HepG2 (cell line): ENCODE results near the gene ENPP1. TPM values are rescaled to one million over a fixed set of nuclear protein-coding genes. Genes with fewer than 3 reads are reported as not detected.

ENCODE experiments used
- ARID5B ChIP-seq: IDR thresholded peaks from 2 replicates; pipeline ENCODE4 v1.4.0; 2020; ENCODE audit warnings: mild to moderate bottlenecking, missing genetic modification reagents
- HDAC2 ChIP-seq: sonication (generic); formaldehyde crosslinking; IDR thresholded peaks from 2 replicates; pipeline ENCODE4 v1.4.0; 2020; ENCODE audit warnings: missing genetic modification reagents
- JUND ChIP-seq: sonication (generic); formaldehyde crosslinking; IDR thresholded peaks from 2 replicates; pipeline ENCODE4 v1.8.0; 2022; ENCODE audit warnings: mild to moderate bottlenecking, missing genetic modification reagents
- RAD21 ChIP-seq: fragments of 450-650 bp; formaldehyde crosslinking; IDR thresholded peaks from 2 replicates; pipeline ENCODE4 v1.5.0; 2020; ENCODE audit warnings: mild to moderate bottlenecking
- ZBTB43 ChIP-seq: sonication (generic); formaldehyde crosslinking; conservative IDR thresholded peaks from 2 replicates; pipeline ENCODE4 v1.4.0; 2020; ENCODE audit warnings: missing genetic modification reagents
- ZFAT ChIP-seq: sonication (generic); formaldehyde crosslinking; conservative IDR thresholded peaks from 2 replicates; pipeline ENCODE4 v1.8.1; 2023; ENCODE audit warnings: missing genetic modification reagents, inconsistent platforms
- ZFP36 ChIP-seq: fragments of 150-350 bp; IDR thresholded peaks from 2 replicates; pipeline ENCODE4 v1.6.1; 2018; ENCODE audit warnings: borderline replicate concordance, low read length, low read depth; ENCODE audit not compliant: partially characterized antibody
- ZMYM4 ChIP-seq: sonication (generic); formaldehyde crosslinking; IDR thresholded peaks from 2 replicates; pipeline ENCODE4 v1.8.1; 2023; ENCODE audit warnings: mild to moderate bottlenecking, missing genetic modification reagents
- ZNF644 ChIP-seq: IDR thresholded peaks from 2 replicates; pipeline ENCODE4 v1.6.1; 2016; ENCODE audit warnings: low read depth
- ZNF749 ChIP-seq: sonication (generic); formaldehyde crosslinking; IDR thresholded peaks from 2 replicates; pipeline ENCODE4 v1.8.0; 2022; ENCODE audit warnings: mild to moderate bottlenecking, missing genetic modification reagents, moderate library complexity, borderline replicate concordance
- ZNF766 ChIP-seq: sonication (generic); formaldehyde crosslinking; IDR thresholded peaks from 2 replicates; pipeline ENCODE4 v1.5.0; 2020; ENCODE audit warnings: missing genetic modification reagents, borderline replicate concordance
- polyA plus RNA-seq, 8 experiments: library from polyadenylated mRNA; depleted of rRNA in 3 of 8; stranded (reverse) in 7 of 8; unstranded in 1 of 8; fragments of >200 nt; fragmentation: Illumina TruSeq in 4 of 8; extraction: Trizol in 4 of 8; gene quantifications; 2 replicates each; pipeline versions ENCODE4 v1.2.1 to v1.2.3, GENCODE V29; 2011 to 2016; ENCODE audit warnings: low read depth in 4 of 8, missing spikeins in 1 of 8, mixed read lengths in 1 of 8; ENCODE audit not compliant: insufficient read depth in 1 of 8
- total RNA-seq, 5 experiments: library from RNA; depleted of rRNA; stranded (reverse); fragments of >200 nt; fragmentation: Illumina TruSeq; extraction: Trizol; gene quantifications; 2 replicates each; pipeline ENCODE4 v1.2.3, GENCODE V29; 2016; ENCODE audit warnings: low read depth in 1 of 5

ENPP1 gene
- total and polyA plus RNA-seq, 2 of the 13 experiments (the other 11 are each of a cell fraction or from before 2014, with no cell fraction given) = 56.5 to 160 TPM

GRCh38 chr6:131823276-131823902, 15.6 kb downstream of the ENPP1 start (continued):
- TF ChIP-seq ZNF766 (CRISPR knock-in tag) = no peak
- TF ChIP-seq HDAC2 (CRISPR knock-in tag) = 0 out of 2 replicates have a peak, but pooled peaks have one; percentile 27
- TF ChIP-seq ZBTB43 (CRISPR knock-in tag) = no peak
- no peak for TF ChIP-seq ZNF749 (CRISPR knock-in tag)
- TF ChIP-seq JUND (CRISPR knock-in tag) = no peak
- TF ChIP-seq ZMYM4 (CRISPR knock-in tag) = 0 out of 2 replicates have a peak, but pooled peaks have one; percentile 20
- peak; percentile 55; the same call in 1 of the 2 replicates for TF ChIP-seq ZNF644 (CRISPR knock-in tag)
- TF ChIP-seq ZFAT (CRISPR knock-in tag) = no peak
- TF ChIP-seq ARID5B = peak; percentile 48
- no peak for TF ChIP-seq RAD21 (CRISPR knock-in tag)
- no peak for TF ChIP-seq ZFP36
